Endothelial cell of umbilical vein (primary cell): ENCODE results near the gene BTBD2. TPM values are rescaled to one million over a fixed set of nuclear protein-coding genes. Genes with fewer than 3 reads are reported as not detected.

Experiments
- BruUV-seq: library from RNA; stranded (reverse); fragments of 400-500 nt; replicated peaks from 2 replicates; lab custom pipeline; 2021; lab: Mats Ljungman, UMichigan
- CTCF ChIA-PET: fragments of 300-600, 350-600 bp; sonication (Branson Sonifier 250); formaldehyde crosslinking; loops from one replicate; lab custom pipeline; 2021; ENCODE audit warnings: antibody characterized with exemption, inconsistent platforms; lab: Charles Lee
- POLR2A ChIA-PET: fragments of 300-600, 350-600 bp; sonication (Branson Sonifier 250); formaldehyde crosslinking; loops from one replicate; lab custom pipeline; 2021; ENCODE audit warnings: antibody characterized with exemption, inconsistent platforms; lab: Charles Lee
- DNase-seq: peaks from one replicate; pipeline ENCODE4 v3.0.0-alpha.2; 2011; ENCODE audit warnings: low read depth, low spot score
- FAIRE-seq: peaks from 2 replicates; lab custom pipeline; 2011; peaks lifted over from hg19 to GRCh38; lab: Jason Lieb, UNC
- H2AFZ ChIP-seq: 2 replicates; pipeline ENCODE4 v1.6.0; 2012; ENCODE audit warnings: low read depth, low read length, control low read depth, inconsistent platforms
- H3K27ac ChIP-seq: 2 replicates; pipeline ENCODE4 v1.5.1; 2011; ENCODE audit warnings: low read depth, mild to moderate bottlenecking, control low read depth, low read length, moderate library complexity; ENCODE audit not compliant: insufficient read depth
- H3K27me3 ChIP-seq, 2 experiments: 2 replicates each; pipeline versions ENCODE4 v1.6.0 to v1.6.1; 2011; ENCODE audit warnings: low read length in 2 of 2, mixed read lengths in 1 of 2; ENCODE audit not compliant: control insufficient read depth in 2 of 2, insufficient read depth in 2 of 2
- H3K36me3 ChIP-seq, 2 experiments: 2 replicates in 1 of 2; 3 replicates in 1 of 2; pipeline ENCODE4 v1.5.1; 2011; ENCODE audit warnings: low read length in 2 of 2, mild to moderate bottlenecking in 1 of 2, moderate library complexity in 1 of 2; ENCODE audit not compliant: control insufficient read depth in 2 of 2, insufficient read depth in 2 of 2; ENCODE audit errors: extremely low read depth in 1 of 2
- H3K4me1 ChIP-seq: 3 replicates; pipeline ENCODE4 v1.5.1; 2011; ENCODE audit warnings: mild to moderate bottlenecking, low read length; ENCODE audit not compliant: control insufficient read depth, insufficient read depth; ENCODE audit errors: extremely low read depth
- H3K4me2 ChIP-seq: 2 replicates; pipeline ENCODE4 v1.6.1; 2011; ENCODE audit warnings: low read length, control low read depth, mixed read lengths; ENCODE audit not compliant: insufficient read depth
- H3K4me3 ChIP-seq, 3 experiments: fragments of 200-600 bp in 1 of 3; sonication (generic), shearing (Covaris generic) in 1 of 3; replicated peaks in 1 of 3; 2 replicates each; pipeline ENCODE4 v1.5.1; 2011 to 2016; ENCODE audit warnings: control low read depth in 3 of 3, low read length in 3 of 3, mild to moderate bottlenecking in 2 of 3, inconsistent platforms in 1 of 3, low read depth in 1 of 3, moderate library complexity in 1 of 3; ENCODE audit not compliant: insufficient read depth in 1 of 3
- H3K79me2 ChIP-seq: 2 replicates; pipeline ENCODE4 v1.6.0; 2012; ENCODE audit warnings: low read length, inconsistent platforms; ENCODE audit not compliant: control insufficient read depth, insufficient read depth
- H3K9ac ChIP-seq: replicated peaks from 2 replicates; pipeline ENCODE3; 2011; ENCODE audit warnings: low read length, control low read depth; ENCODE audit not compliant: insufficient read depth; ENCODE audit errors: extremely low read depth
- H3K9me1 ChIP-seq: replicated peaks from 3 replicates; pipeline ENCODE4 v1.6.0; 2011; ENCODE audit warnings: mild to moderate bottlenecking, low read length; ENCODE audit not compliant: control insufficient read depth, insufficient read depth; ENCODE audit errors: extremely low read depth
- H3K9me3 ChIP-seq: replicated peaks from 2 replicates; pipeline ENCODE4 v1.5.1; 2012; ENCODE audit warnings: low read length, inconsistent platforms; ENCODE audit not compliant: control insufficient read depth, insufficient read depth
- H4K20me1 ChIP-seq: replicated peaks from 2 replicates; pipeline ENCODE3; 2011; ENCODE audit warnings: mild to moderate bottlenecking, low read length; ENCODE audit not compliant: control insufficient read depth, insufficient read depth; ENCODE audit errors: extremely low read depth
- CTCF ChIP-seq, 2 donors: IDR thresholded peaks; 1 replicate in 1 of 2; 2 replicates in 1 of 2; pipeline ENCODE4 v1.5.1; 2011; ENCODE audit warnings: low read length in 2 of 2, mild to moderate bottlenecking in 2 of 2, moderate library complexity in 2 of 2, control low read depth in 1 of 2, inconsistent platforms in 1 of 2, low read depth in 1 of 2; ENCODE audit not compliant: insufficient read depth in 1 of 2; ENCODE audit errors: extremely low read depth in 1 of 2
- EZH2 ChIP-seq: IDR thresholded peaks from 2 replicates; pipeline ENCODE4 v1.6.1; 2012; ENCODE audit warnings: borderline replicate concordance, low read depth, mild to moderate bottlenecking, moderate library complexity, low read length, inconsistent platforms; ENCODE audit not compliant: severe bottlenecking
- FOS ChIP-seq: IDR thresholded peaks from 2 replicates; pipeline ENCODE4 v1.6.1; 2011; ENCODE audit warnings: mild to moderate bottlenecking, low read length, moderate library complexity, borderline replicate concordance; ENCODE audit not compliant: insufficient read depth
- GATA2 ChIP-seq: IDR thresholded peaks from 2 replicates; pipeline ENCODE4 v1.7.0; 2011; ENCODE audit warnings: low read depth, mild to moderate bottlenecking, moderate library complexity, mixed read lengths, low read length; ENCODE audit not compliant: insufficient read length, insufficient read depth
- JUN ChIP-seq: IDR thresholded peaks from 2 replicates; pipeline ENCODE4 v1.6.1; 2011; ENCODE audit warnings: borderline replicate concordance, low read depth; ENCODE audit not compliant: insufficient read length, insufficient read depth
- MYC ChIP-seq: IDR thresholded peaks from one replicate; pipeline ENCODE4 v1.6.1; 2011; ENCODE audit warnings: mild to moderate bottlenecking, low read depth, low read length
- POLR2A ChIP-seq: IDR thresholded peaks from 2 replicates; pipeline ENCODE4 v1.6.1; 2012; ENCODE audit warnings: low read depth, mild to moderate bottlenecking, control low read depth, low read length
- POLR2AphosphoS5 ChIP-seq: IDR thresholded peaks from 2 replicates; pipeline ENCODE4 v1.6.1; 2012; ENCODE audit warnings: low read depth, mild to moderate bottlenecking, control low read depth, low read length, moderate library complexity; ENCODE audit not compliant: insufficient read depth
- dilution Hi-C: fragments of 300-500 bp; cut with MboI; formaldehyde crosslinking; loops from one replicate; pipeline ENCODE4 v1.15.0; 2019; ENCODE audit warnings: low sequenced_read_pairs; ENCODE audit not compliant: extremely low pct_ligation_motif_present
- intact Hi-C: fragments of 100-400 bp; cut with micrococcal nuclease; formaldehyde crosslinking; loops from one replicate; pipeline ENCODE4 v1.10.0; 2022
- polyA plus RNA-seq, 4 experiments: library from polyadenylated mRNA; depleted of rRNA in 3 of 4; stranded (reverse) in 3 of 4; unstranded in 1 of 4; fragments of >200 nt; gene quantifications; 2 replicates each; pipeline versions ENCODE4 v1.2.1 to v1.2.3, GENCODE V29; 2011 to 2012; ENCODE audit warnings: missing spikeins in 1 of 4
- total RNA-seq: library from RNA; stranded (reverse); gene quantifications from 2 replicates; pipeline ENCODE4 v1.2.3, GENCODE V29; 2021
- TF ChIP-seq, protein P1 (sequence below): IDR thresholded peaks from 2 replicates; pipeline ENCODE4 v1.6.1; 2011; ENCODE audit not compliant: insufficient read depth, insufficient read length

BTBD2 gene
- total and polyA plus RNA-seq, 2 donors (not counting 3 experiments of a cell fraction or from before 2014, with no cell fraction given) = 59.2 to 78.2 TPM

- no peak overlapping the region for H3K4me3 ChIP-seq
- no peak for DNase-seq
- H2AFZ ChIP-seq = no peak overlapping the region
- CTCF ChIA-PET = no interaction called here
- H3K9me1 ChIP-seq = no peaks in the 10 kb centered on the region
- BruUV-seq = no TSS peak
- no peaks in the 10 kb centered on the region for H3K4me1 ChIP-seq
- dilution Hi-C loops = no loop called here
- no peak for FAIRE-seq
- H3K27ac ChIP-seq = no peak overlapping the region
- intact Hi-C loops = no loop called here
- no peaks in the 10 kb centered on the region for H3K9me3 ChIP-seq
- no peaks in the 10 kb centered on the region for H3K27me3 ChIP-seq
- no peak overlapping the region for H3K4me2 ChIP-seq
- no peaks in the 10 kb centered on the region for H4K20me1 ChIP-seq
- no peaks in the 10 kb centered on the region for H3K79me2 ChIP-seq
- TF ChIP-seq CTCF (IDR thresholded peaks at IDR 0.05; ENCODE audit: extremely low read depth in 1 of 2, insufficient read depth in 1 of 2, low read depth in 1 of 2, low read length in 2 of 2) = no peak
- no peak for TF ChIP-seq MYC
- TF ChIP-seq JUN = no peak
- no peak for TF ChIP-seq GATA2
- no peak for TF ChIP-seq FOS
- no peak for TF ChIP-seq POLR2A
- no peak for TF ChIP-seq POLR2AphosphoS5
- TF ChIP-seq, protein P1, sequence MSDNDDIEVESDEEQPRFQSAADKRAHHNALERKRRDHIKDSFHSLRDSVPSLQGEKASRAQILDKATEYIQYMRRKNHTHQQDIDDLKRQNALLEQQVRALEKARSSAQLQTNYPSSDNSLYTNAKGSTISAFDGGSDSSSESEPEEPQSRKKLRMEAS = no peak
- TF ChIP-seq EZH2 = no peak
- POLR2A ChIA-PET = no interaction called here
- peaks cover 0 to 25% of the 10 kb centered on the region in 2 experiments for H3K36me3 ChIP-seq
- no peak overlapping the region for H3K9ac ChIP-seq
Observed at GRCh38 chr19:1992759-1993260, 22.7 kb downstream of the BTBD2 start.
